GM19239 (cell line): ENCODE data around the gene EFR3B.
A peak's percentile ranks its signal among the peaks of the same experiment; 100 is the strongest.
"Not testable (repeated sequence)": the region's sequence is repeated elsewhere in the genome, so short reads cannot be mapped to it uniquely, and the experiment has no call there.

Source experiments
- DNase-seq: peaks from one replicate; pipeline ENCODE4 v3.0.0; 2011; ENCODE audit warnings: low spot score; ENCODE audit not compliant: insufficient read length
- FAIRE-seq: peaks from 2 replicates; lab custom pipeline; 2011; peaks lifted over from hg19 to GRCh38; lab: Jason Lieb, UNC

The EFR3B gene

DNA sequence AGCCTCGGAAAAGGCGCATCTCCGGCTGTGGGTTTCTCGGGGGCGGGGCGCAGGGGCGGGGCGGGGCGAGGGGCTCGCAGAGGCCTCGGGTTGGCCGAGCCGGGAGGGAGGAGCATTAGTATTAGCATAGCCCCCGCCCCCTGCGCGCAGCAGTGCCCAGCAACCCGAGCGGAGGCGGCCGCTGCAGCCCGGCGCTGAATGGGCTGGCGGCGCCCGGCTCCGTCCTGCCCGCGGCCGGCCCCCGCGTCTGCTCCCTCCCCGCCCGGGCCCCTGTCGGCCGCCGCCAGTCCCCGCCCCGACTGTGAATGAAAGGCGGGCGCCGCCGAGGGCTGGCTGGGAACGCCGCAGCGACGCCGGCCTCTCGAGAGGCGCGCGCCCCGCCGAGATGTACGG is at the start of gene EFR3B:
EFR3B (plus strand) TSS at position 149 of the 393 bp plus-strand sequence; CDS start at position 386, 237 bp downstream.
- DNase-seq, result peak; percentile 95
- FAIRE-seq, result no peak

GRCh38 chr2:24993406-24994145 is 48.3 kb upstream of the EFR3B start:
- no peak for DNase-seq
- FAIRE-seq, result no peak

- no peak for FAIRE-seq
- no peak for DNase-seq
Observed at GRCh38 chr2:24994146-24994724, 47.6 kb upstream of the EFR3B start.

DNA sequence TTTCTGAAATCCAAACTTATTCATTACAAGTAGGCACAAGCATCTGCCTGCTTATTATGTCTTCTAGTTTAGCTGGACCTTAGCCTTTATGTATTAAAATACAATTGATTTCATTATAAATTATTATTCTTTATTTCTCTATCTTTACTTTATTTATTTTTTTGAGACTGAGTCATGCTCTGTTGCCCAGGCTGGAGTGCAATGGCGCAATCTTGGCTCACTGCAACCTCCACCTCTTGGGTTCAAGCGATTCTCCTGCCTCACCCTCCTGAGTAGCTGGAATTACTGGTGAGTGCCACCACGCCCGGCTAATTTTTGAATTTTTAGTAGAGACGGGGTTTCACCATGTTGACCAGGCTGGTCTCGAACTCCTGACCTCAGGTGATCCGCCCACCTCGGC is 42.8 kb upstream of the EFR3B start:
- not testable (repeated sequence) for DNase-seq, FAIRE-seq

GRCh38 chr2:25000036-25000435 is 41.8 kb upstream of the EFR3B start:
- FAIRE-seq, result no peak
- DNase-seq, result no peak

- no peak for FAIRE-seq
- DNase-seq, result no peak
Observed at GRCh38 chr2:25000503-25001324, 41.2 kb upstream of the EFR3B start.

GRCh38 chr2:25001325-25001637 is 40.6 kb upstream of the EFR3B start:
- no peak for FAIRE-seq
- DNase-seq, result no peak

GRCh38 chr2:25002066-25002465 is 39.8 kb upstream of the EFR3B start:
- FAIRE-seq (no peak), DNase-seq (no peak)

DNA sequence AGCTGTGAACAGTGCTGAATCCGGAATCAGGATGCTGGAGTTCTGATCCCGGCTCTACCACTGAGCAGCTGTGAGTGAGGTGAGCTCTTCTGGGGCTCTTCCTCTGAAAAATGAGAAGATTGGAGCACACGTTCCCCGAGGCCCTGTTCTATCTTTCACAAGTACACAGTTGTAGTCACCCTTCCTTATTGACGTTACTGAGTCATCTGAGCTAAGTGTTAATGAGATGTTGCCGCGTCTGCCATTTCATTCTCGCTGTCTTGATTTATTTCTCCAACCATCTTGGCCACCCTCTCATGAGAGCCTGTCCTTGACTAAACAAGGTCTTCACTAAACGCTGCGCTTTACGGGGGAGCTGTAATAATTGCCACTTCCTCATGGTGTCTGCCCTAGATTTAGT is 31.9 kb upstream of the EFR3B start:
- DNase-seq (no peak), FAIRE-seq (no peak)

- FAIRE-seq, DNase-seq: not testable (repeated sequence)
Observed at GRCh38 chr2:25011342-25011741, 30.5 kb upstream of the EFR3B start.

- no peak for DNase-seq
- FAIRE-seq, result no peak
Observed at GRCh38 chr2:25014631-25015030, 27.2 kb upstream of the EFR3B start.

DNA sequence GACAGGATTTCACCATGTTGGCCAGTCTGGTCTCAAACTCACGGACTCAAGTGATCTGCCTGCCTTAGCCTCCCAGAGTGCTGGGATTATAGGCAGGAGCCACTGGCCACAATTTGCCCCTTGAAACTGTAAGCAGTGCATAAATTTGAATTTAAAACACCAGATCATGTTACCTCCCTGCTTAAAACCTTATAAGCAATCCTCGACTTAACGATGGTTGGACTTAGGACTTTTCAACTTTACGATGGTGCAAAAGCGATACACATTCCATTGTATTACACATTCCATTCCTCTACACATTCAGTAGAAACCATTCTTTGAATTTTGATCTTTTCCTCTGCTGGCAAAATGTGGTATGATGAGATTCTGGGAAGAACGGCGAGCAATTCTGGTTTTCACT is 23.2 kb upstream of the EFR3B start:
- DNase-seq (no peak), FAIRE-seq (no peak)

- FAIRE-seq (no peak), DNase-seq (no peak)
Observed at GRCh38 chr2:25021791-25022362, 20.0 kb upstream of the EFR3B start.

DNA sequence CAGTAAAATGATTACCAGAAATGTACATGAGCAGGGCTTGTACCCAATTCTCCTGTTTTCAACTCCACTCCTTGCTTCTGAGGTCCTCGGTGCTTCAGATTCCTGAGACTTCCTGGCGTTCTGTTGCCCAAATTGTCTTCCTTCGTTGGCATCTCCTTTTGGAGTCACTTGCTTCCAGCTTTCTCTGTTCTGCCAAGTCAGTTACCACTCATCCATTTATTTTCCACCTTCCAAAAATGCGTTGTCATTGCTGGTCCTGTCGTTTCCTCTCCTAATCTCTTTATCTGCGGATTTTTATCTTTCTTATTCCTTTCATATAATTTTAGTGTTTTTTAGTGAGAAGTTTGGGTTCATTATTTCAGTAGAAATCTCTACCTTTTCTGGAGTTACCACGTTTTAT is 18.5 kb upstream of the EFR3B start:
- DNase-seq (no peak), FAIRE-seq (no peak)

- DNase-seq (no peak), FAIRE-seq (no peak)
Observed at GRCh38 chr2:25025229-25026007, 16.5 kb upstream of the EFR3B start.

GRCh38 chr2:25026008-25026530 is 15.8 kb upstream of the EFR3B start:
- no peak for FAIRE-seq
- no peak for DNase-seq

DNA sequence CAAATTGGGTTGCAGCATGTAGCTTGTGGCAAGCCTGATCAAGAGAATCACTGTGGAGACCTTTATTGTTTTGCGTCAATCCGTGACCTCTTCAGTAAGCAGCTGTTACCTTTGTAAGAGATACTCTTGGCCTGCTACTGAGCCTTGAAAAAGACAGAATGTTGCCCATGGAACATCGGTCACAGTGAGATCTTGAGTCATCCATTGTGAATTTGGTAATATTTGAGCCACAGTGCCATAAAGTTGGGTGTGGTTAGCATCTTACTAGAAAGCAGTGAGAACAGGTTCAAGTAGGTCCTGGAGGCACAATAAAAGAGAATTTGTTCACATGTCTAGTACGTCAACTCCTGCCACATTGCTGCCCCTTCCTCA is 12.7 kb upstream of the EFR3B start:
- no peak for FAIRE-seq
- DNase-seq, result no peak

GRCh38 chr2:25030702-25031101 is 11.2 kb upstream of the EFR3B start:
- no peak for FAIRE-seq
- no peak for DNase-seq

- DNase-seq, result no peak
- no peak for FAIRE-seq
Observed at GRCh38 chr2:25032094-25032493, 9.8 kb upstream of the EFR3B start.

- FAIRE-seq (no peak), DNase-seq (no peak)
Observed at GRCh38 chr2:25032901-25033300, 9.0 kb upstream of the EFR3B start.
